SK-N-SH (cell line): ENCODE results near the gene ZMYM1. TPM values are rescaled to one million over a fixed set of nuclear protein-coding genes. Genes with fewer than 3 reads are reported as not detected.

Experiments used
- CTCF ChIA-PET: fragments of 300-600, 350-600 bp; formaldehyde crosslinking; extraction: SDS; loops from one replicate; lab custom pipeline; 2021; lab: Yijun Ruan, JAX
- POLR2A ChIA-PET: fragments of 350-600 bp; sonication (Branson Sonifier 250); formaldehyde crosslinking; extraction: SDS; loops from one replicate; lab custom pipeline; 2020; ENCODE audit warnings: antibody characterized with exemption, inconsistent platforms; lab: Yijun Ruan, JAX
- DNase-seq: peaks from one replicate; pipeline ENCODE4 v3.0.0; 2012
- H2AFZ ChIP-seq: fragments of 200-600 bp; sonication (generic); 2 replicates; pipeline ENCODE4 v1.8.1; 2016; ENCODE audit warnings: antibody characterized with exemption, mild to moderate bottlenecking, low read depth
- H3F3A ChIP-seq: fragments of 200-600 bp; sonication (generic); replicated peaks from 2 replicates; pipeline ENCODE3; 2016; ENCODE audit warnings: antibody characterized with exemption, mild to moderate bottlenecking; ENCODE audit not compliant: insufficient read depth
- H3K27ac ChIP-seq, 2 experiments: fragments of 200-500 bp in 1 of 2; fragments of 200-600 bp in 1 of 2; sonication (Bioruptor generic) in 1 of 2; sonication (generic), shearing (Covaris generic) in 1 of 2; 2 replicates each; pipeline versions ENCODE4 v1.5.1 to v1.6.1; 2014 to 2016; ENCODE audit warnings: low read depth in 2 of 2, inconsistent platforms in 1 of 2, low read length in 1 of 2, mild to moderate bottlenecking in 1 of 2, mixed read lengths in 1 of 2
- H3K27me3 ChIP-seq: fragments of 200-600 bp; sonication (generic), shearing (Covaris generic); 2 replicates; pipeline ENCODE4 v1.6.1; 2016; ENCODE audit warnings: mixed run types; ENCODE audit not compliant: insufficient read depth
- H3K36me3 ChIP-seq, 2 experiments: fragments of 200-500 bp in 1 of 2; fragments of 200-600 bp in 1 of 2; sonication (Bioruptor generic) in 1 of 2; sonication (generic) in 1 of 2; replicated peaks in 1 of 2; 2 replicates each; pipeline versions ENCODE3 to v1.5.1; 2014 to 2016; ENCODE audit warnings: low read length in 1 of 2, mild to moderate bottlenecking in 1 of 2; ENCODE audit not compliant: insufficient read depth in 2 of 2, control insufficient read depth in 1 of 2
- H3K4me1 ChIP-seq, 2 experiments: fragments of 200-500 bp in 1 of 2; fragments of 200-600 bp in 1 of 2; sonication (Bioruptor generic) in 1 of 2; sonication (generic), shearing (Covaris generic) in 1 of 2; 2 replicates each; pipeline versions ENCODE4 v1.5.1 to v1.6.1; 2014 to 2016; ENCODE audit warnings: low read depth in 1 of 2, low read length in 1 of 2, mixed run types in 1 of 2; ENCODE audit not compliant: insufficient read depth in 2 of 2, control insufficient read depth in 1 of 2
- H3K4me2 ChIP-seq: fragments of 200-600 bp; sonication (generic), shearing (Covaris generic); 2 replicates; pipeline ENCODE4 v1.6.1; 2017; ENCODE audit warnings: mixed run types
- H3K4me3 ChIP-seq, 2 experiments: fragments of 200-500 bp in 1 of 2; fragments of 200-600 bp in 1 of 2; sonication (Bioruptor generic) in 1 of 2; sonication (generic), shearing (Covaris generic) in 1 of 2; 2 replicates each; pipeline versions ENCODE4 v1.5.1 to v1.8.1; 2014 to 2016; ENCODE audit warnings: low read depth in 2 of 2, inconsistent platforms in 1 of 2, low read length in 1 of 2, mild to moderate bottlenecking in 1 of 2, mixed read lengths in 1 of 2, moderate library complexity in 1 of 2
- H3K79me2 ChIP-seq: fragments of 200-600 bp; sonication (generic); 2 replicates; pipeline ENCODE4 v1.8.1; 2017; ENCODE audit warnings: mild to moderate bottlenecking; ENCODE audit not compliant: insufficient read depth
- H3K9ac ChIP-seq: fragments of 200-600 bp; sonication (generic); 2 replicates; pipeline ENCODE4 v1.6.1; 2017; ENCODE audit warnings: mixed run types
- H3K9me2 ChIP-seq: fragments of 200-600 bp; sonication (generic); 2 replicates; pipeline ENCODE4 v1.6.1; 2017; ENCODE audit warnings: mixed run types
- H3K9me3 ChIP-seq: fragments of 200-600 bp; sonication (generic); 2 replicates; pipeline ENCODE4 v1.6.1; 2017; ENCODE audit warnings: mixed run types, mild to moderate bottlenecking, moderate library complexity
- H4K20me1 ChIP-seq: fragments of 200-600 bp; sonication (generic); 2 replicates; pipeline ENCODE4 v1.6.1; 2017; ENCODE audit warnings: mild to moderate bottlenecking, mixed run types; ENCODE audit not compliant: insufficient read depth
- ELF1 ChIP-seq: IDR thresholded peaks from 2 replicates; pipeline ENCODE4 v1.4.0; 2012
- EZH2phosphoT487 ChIP-seq: fragments of 200-600 bp; sonication (generic); IDR thresholded peaks from 2 replicates; pipeline ENCODE4 v1.6.1; 2017; ENCODE audit warnings: low read depth, mixed run types, mild to moderate bottlenecking, antibody characterized with exemption, moderate library complexity, borderline replicate concordance
- FOSL2 ChIP-seq: IDR thresholded peaks from 2 replicates; pipeline ENCODE4 v1.4.0; 2012; ENCODE audit warnings: low read depth, mild to moderate bottlenecking, moderate library complexity, borderline replicate concordance
- FOXJ3 ChIP-seq: sonication (generic); formaldehyde crosslinking; IDR thresholded peaks from 2 replicates; pipeline ENCODE4 v1.5.1; 2020; ENCODE audit warnings: mild to moderate bottlenecking, missing genetic modification reagents
- GABPA ChIP-seq: IDR thresholded peaks from 2 replicates; pipeline ENCODE4 v1.4.0; 2012; ENCODE audit warnings: low read depth, mild to moderate bottlenecking
- MAX ChIP-seq: IDR thresholded peaks from 2 replicates; pipeline ENCODE4 v1.4.0; 2012; ENCODE audit warnings: low read depth
- MEF2A ChIP-seq: IDR thresholded peaks from 2 replicates; pipeline ENCODE4 v1.4.0; 2012; ENCODE audit warnings: low read depth, borderline replicate concordance
- MXI1 ChIP-seq: IDR thresholded peaks from 2 replicates; pipeline ENCODE4 v1.6.1; 2012; ENCODE audit warnings: mild to moderate bottlenecking, low read depth, low read length, improper control_type of control experiment
- NRF1 ChIP-seq: IDR thresholded peaks from 2 replicates; pipeline ENCODE4 v1.6.1; 2012; ENCODE audit warnings: low read depth, mild to moderate bottlenecking, low read length
- RCOR1 ChIP-seq: fragments of 150-350 bp; IDR thresholded peaks from 2 replicates; pipeline ENCODE4 v1.6.1; 2017; ENCODE audit warnings: antibody characterized with exemption, low read length
- SIN3A ChIP-seq: IDR thresholded peaks from 2 replicates; pipeline ENCODE4 v1.6.1; 2012; ENCODE audit warnings: low read depth, mild to moderate bottlenecking, low read length, moderate library complexity, borderline replicate concordance
- TAF1 ChIP-seq: IDR thresholded peaks from 2 replicates; pipeline ENCODE4 v1.6.1; 2012; ENCODE audit warnings: low read depth, mild to moderate bottlenecking, low read length, moderate library complexity, borderline replicate concordance
- USF1 ChIP-seq: IDR thresholded peaks from 2 replicates; pipeline ENCODE4 v1.4.0; 2012; ENCODE audit warnings: low read depth, borderline replicate concordance
- WGBS: methylation state at CpG from one replicate; pipeline ENCODE4 v1.1.6; 2017; ENCODE audit warnings: low lambda C conversion rate; 5-methylcytosine and 5-hydroxymethylcytosine counted together
- polyA plus RNA-seq, 3 experiments: library from polyadenylated mRNA; depleted of rRNA; stranded (reverse); fragments of >200 nt; gene quantifications; 2 replicates each; pipeline ENCODE4 v1.2.3, GENCODE V29; 2012
- TF ChIP-seq, protein P1 (sequence below): IDR thresholded peaks from 2 replicates; pipeline ENCODE4 v1.6.1; 2012; ENCODE audit warnings: mild to moderate bottlenecking, low read depth, low read length, moderate library complexity
- TF ChIP-seq, protein P2 (sequence below): IDR thresholded peaks from 2 replicates; pipeline ENCODE4; 2012

The ZMYM1 gene
- polyA plus RNA-seq, 1 of the 3 experiments (the other 2 are of a cell fraction): 4.1 TPM

DNA sequence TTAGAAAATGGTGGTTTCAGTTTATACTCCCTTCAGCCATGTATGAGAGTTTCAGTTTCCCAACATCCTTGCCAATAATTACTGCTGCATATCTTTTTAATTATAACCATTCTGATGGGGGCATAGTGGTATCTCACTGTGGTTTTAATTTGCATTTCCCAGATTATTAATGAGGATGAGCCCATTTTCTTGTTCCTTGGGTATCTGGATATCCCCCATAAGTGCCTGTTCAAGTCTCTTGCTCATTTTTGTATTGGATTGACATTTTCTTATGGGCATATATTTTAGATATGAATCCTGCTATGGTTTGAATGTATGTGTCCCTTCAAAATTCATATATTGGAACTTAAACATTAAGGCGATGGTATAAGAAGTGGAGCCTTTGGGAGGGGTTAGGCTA is 45.8 kb upstream of the ZMYM1 start:
- Histone ChIP-seq H3K4me3 (no peak overlapping the region), H3K9me3 (peaks cover 8% of the 10 kb centered on the region; the same call in 1 of the 2 replicates), H3K4me1 (peaks cover 0 to 3% of the 10 kb centered on the region in 2 experiments; a peak in 2 of 4 replicates), H4K20me1 (no peaks in the 10 kb centered on the region), H3F3A (peaks cover 18% of the 10 kb centered on the region), H3K79me2 (peaks cover 29% of the 10 kb centered on the region), H3K36me3 (peaks cover 0 to 7% of the 10 kb centered on the region in 2 experiments), H2AFZ (no peak overlapping the region), H3K27me3 (no peaks in the 10 kb centered on the region), H3K9ac (no peak overlapping the region), H3K27ac (no peak overlapping the region), H3K9me2 (no peaks in the 10 kb centered on the region), H3K4me2 (no peak overlapping the region)
- 79% methylated on average over 1 of the region's 1 CpG for WGBS
- DNase-seq: no peak
- POLR2A ChIA-PET: no interaction called here
- CTCF ChIA-PET: no interaction called here
- no peak for TF ChIP-seq MAX
- no peak for TF ChIP-seq SIN3A
- no peak for TF ChIP-seq RCOR1
- no peak for TF ChIP-seq NRF1
- TF ChIP-seq, protein P1, sequence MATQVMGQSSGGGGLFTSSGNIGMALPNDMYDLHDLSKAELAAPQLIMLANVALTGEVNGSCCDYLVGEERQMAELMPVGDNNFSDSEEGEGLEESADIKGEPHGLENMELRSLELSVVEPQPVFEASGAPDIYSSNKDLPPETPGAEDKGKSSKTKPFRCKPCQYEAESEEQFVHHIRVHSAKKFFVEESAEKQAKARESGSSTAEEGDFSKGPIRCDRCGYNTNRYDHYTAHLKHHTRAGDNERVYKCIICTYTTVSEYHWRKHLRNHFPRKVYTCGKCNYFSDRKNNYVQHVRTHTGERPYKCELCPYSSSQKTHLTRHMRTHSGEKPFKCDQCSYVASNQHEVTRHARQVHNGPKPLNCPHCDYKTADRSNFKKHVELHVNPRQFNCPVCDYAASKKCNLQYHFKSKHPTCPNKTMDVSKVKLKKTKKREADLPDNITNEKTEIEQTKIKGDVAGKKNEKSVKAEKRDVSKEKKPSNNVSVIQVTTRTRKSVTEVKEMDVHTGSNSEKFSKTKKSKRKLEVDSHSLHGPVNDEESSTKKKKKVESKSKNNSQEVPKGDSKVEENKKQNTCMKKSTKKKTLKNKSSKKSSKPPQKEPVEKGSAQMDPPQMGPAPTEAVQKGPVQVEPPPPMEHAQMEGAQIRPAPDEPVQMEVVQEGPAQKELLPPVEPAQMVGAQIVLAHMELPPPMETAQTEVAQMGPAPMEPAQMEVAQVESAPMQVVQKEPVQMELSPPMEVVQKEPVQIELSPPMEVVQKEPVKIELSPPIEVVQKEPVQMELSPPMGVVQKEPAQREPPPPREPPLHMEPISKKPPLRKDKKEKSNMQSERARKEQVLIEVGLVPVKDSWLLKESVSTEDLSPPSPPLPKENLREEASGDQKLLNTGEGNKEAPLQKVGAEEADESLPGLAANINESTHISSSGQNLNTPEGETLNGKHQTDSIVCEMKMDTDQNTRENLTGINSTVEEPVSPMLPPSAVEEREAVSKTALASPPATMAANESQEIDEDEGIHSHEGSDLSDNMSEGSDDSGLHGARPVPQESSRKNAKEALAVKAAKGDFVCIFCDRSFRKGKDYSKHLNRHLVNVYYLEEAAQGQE: no peak
- TF ChIP-seq ELF1: no peak

DNA sequence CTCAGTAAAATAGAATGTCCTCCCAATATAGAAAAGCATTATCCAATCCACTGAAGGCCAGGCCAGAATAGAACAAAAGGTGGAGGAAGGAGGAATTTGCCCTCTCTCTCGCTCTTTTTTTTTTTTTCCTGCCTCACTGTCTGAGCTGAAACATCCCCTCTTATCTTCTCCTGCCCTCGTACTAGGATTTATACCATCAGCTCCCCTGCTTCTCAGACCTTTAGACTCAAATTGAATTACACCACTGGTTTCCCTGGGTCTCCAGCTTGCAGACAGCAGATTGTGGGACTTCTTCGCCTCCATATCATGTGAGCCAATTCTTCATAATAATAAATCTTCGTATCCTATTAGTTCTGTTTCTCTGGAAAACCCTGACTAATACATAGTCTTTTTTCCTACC is 42.6 kb upstream of the ZMYM1 start:
- ChIA-PET CTCF (no interaction called here), POLR2A (no interaction called here)
- Histone ChIP-seq H3K27ac (no peak overlapping the region), H3K4me2 (no peak overlapping the region), H3K27me3 (no peaks in the 10 kb centered on the region), H3K9ac (no peak overlapping the region), H3K36me3 (no peaks in the 10 kb centered on the region), H2AFZ (no peak overlapping the region), H4K20me1 (no peaks in the 10 kb centered on the region), H3F3A (peaks cover 6% of the 10 kb centered on the region), H3K4me3 (no peak overlapping the region), H3K9me3 (peaks cover 8% of the 10 kb centered on the region; the same call in 1 of the 2 replicates), H3K4me1 (no peaks in the 10 kb centered on the region; a peak in 1 of 4 replicates), H3K79me2 (no peaks in the 10 kb centered on the region)
- no peak for DNase-seq
- 67% methylated on average over 4 of the region's 4 CpGs for WGBS
- TF ChIP-seq TAF1: no peak
- TF ChIP-seq FOXJ3 (CRISPR knock-in tag): no peak
- no peak for TF ChIP-seq MEF2A
- TF ChIP-seq EZH2phosphoT487: no peak
- no peak for TF ChIP-seq ELF1
- TF ChIP-seq, protein P2, sequence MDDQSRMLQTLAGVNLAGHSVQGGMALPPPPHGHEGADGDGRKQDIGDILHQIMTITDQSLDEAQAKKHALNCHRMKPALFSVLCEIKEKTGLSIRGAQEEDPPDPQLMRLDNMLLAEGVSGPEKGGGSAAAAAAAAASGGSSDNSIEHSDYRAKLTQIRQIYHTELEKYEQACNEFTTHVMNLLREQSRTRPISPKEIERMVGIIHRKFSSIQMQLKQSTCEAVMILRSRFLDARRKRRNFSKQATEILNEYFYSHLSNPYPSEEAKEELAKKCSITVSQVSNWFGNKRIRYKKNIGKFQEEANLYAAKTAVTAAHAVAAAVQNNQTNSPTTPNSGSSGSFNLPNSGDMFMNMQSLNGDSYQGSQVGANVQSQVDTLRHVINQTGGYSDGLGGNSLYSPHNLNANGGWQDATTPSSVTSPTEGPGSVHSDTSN: no peak
- TF ChIP-seq USF1: no peak
- TF ChIP-seq FOSL2: no peak
- TF ChIP-seq MXI1: no peak
- TF ChIP-seq GABPA: no peak
- TF ChIP-seq, all 33 proteins: peak for 0
- H3K9me2 ChIP-seq: no peaks in the 10 kb centered on the region
